Measurements from ENCODE around the gene BTG3.

DNA sequence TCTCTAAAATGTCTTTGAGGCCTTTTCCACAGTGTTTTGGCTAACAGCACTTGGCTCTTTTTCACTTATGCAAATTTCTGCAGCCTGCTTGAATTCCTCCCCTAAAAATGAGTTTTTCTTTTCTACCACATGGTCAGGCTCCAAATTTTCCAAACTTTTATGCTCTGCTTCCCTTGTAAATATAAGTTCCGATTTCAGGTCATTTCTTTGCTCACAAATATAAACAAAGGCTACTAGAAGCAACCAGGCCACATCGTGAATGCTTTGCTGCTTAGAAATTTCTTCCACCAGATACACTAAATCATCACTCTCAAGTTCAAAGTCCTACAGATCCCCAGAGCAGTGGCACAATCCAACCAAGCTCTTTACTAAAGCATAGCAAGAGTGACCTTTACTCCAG lies 28.1 kb upstream of the BTG3 start:
- TF ChIP-seq, protein P1, sequence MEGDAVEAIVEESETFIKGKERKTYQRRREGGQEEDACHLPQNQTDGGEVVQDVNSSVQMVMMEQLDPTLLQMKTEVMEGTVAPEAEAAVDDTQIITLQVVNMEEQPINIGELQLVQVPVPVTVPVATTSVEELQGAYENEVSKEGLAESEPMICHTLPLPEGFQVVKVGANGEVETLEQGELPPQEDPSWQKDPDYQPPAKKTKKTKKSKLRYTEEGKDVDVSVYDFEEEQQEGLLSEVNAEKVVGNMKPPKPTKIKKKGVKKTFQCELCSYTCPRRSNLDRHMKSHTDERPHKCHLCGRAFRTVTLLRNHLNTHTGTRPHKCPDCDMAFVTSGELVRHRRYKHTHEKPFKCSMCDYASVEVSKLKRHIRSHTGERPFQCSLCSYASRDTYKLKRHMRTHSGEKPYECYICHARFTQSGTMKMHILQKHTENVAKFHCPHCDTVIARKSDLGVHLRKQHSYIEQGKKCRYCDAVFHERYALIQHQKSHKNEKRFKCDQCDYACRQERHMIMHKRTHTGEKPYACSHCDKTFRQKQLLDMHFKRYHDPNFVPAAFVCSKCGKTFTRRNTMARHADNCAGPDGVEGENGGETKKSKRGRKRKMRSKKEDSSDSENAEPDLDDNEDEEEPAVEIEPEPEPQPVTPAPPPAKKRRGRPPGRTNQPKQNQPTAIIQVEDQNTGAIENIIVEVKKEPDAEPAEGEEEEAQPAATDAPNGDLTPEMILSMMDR (IDR thresholded peaks at IDR 0.05; ENCODE audit: low read depth, low read length): no peak
- TF ChIP-seq EZH2phosphoT487 (IDR thresholded peaks at IDR 0.05; ENCODE audit: low read depth): no peak

Measured in OCI-LY3 (cell line).